RWPE2 (cell line): ENCODE results near the gene TBC1D21.

Experiments used
- ATAC-seq: fragments of 200-7000 bp; cut with Tn5 transposase; 3 replicates; pipeline ENCODE4 v1.9.1; 2021; ENCODE audit warnings: low read depth
- DNase-seq: peaks from one replicate; pipeline ENCODE4 v3.0.0-alpha.2; 2020; ENCODE audit warnings: low spot score
- H3K27ac ChIP-seq: fragments of 450-650 bp; 2 replicates; pipeline ENCODE4 v1.5.1; 2017; ENCODE audit warnings: mild to moderate bottlenecking; ENCODE audit not compliant: poor library complexity, severe bottlenecking
- H3K27me3 ChIP-seq: fragments of 250-450 bp; sonication (Bioruptor Pico); 2 replicates; pipeline ENCODE4 v1.5.1; 2021; ENCODE audit warnings: mild to moderate bottlenecking, moderate library complexity; ENCODE audit not compliant: insufficient read depth, poor library complexity, severe bottlenecking
- H3K36me3 ChIP-seq: fragments of 250-450 bp; sonication (Bioruptor Pico); 2 replicates; pipeline ENCODE4 v1.5.1; 2020; ENCODE audit warnings: low read depth, mild to moderate bottlenecking, moderate library complexity
- H3K4me1 ChIP-seq: fragments of 250-450 bp; sonication (Bioruptor Pico); 2 replicates; pipeline ENCODE4 v1.5.1; 2021; ENCODE audit warnings: mild to moderate bottlenecking, moderate library complexity; ENCODE audit not compliant: insufficient read depth, poor library complexity, severe bottlenecking
- H3K4me3 ChIP-seq: fragments of 250-450 bp; sonication (Bioruptor Pico); 2 replicates; pipeline ENCODE4 v1.5.1; 2021; ENCODE audit warnings: mild to moderate bottlenecking, moderate library complexity; ENCODE audit not compliant: severe bottlenecking
- H3K9me3 ChIP-seq: fragments of 250-450 bp; sonication (Bioruptor Pico); 2 replicates; pipeline ENCODE4 v1.5.1; 2021; ENCODE audit warnings: mild to moderate bottlenecking, moderate library complexity; ENCODE audit not compliant: severe bottlenecking
- TF ChIP-seq, protein P1 (sequence below): fragments of 450-650 bp; IDR thresholded peaks from one replicate; pipeline ENCODE4 v1.5.1; 2017; ENCODE audit warnings: mild to moderate bottlenecking, moderate library complexity; ENCODE audit not compliant: poor library complexity, severe bottlenecking

TBC1D21 gene

DNA sequence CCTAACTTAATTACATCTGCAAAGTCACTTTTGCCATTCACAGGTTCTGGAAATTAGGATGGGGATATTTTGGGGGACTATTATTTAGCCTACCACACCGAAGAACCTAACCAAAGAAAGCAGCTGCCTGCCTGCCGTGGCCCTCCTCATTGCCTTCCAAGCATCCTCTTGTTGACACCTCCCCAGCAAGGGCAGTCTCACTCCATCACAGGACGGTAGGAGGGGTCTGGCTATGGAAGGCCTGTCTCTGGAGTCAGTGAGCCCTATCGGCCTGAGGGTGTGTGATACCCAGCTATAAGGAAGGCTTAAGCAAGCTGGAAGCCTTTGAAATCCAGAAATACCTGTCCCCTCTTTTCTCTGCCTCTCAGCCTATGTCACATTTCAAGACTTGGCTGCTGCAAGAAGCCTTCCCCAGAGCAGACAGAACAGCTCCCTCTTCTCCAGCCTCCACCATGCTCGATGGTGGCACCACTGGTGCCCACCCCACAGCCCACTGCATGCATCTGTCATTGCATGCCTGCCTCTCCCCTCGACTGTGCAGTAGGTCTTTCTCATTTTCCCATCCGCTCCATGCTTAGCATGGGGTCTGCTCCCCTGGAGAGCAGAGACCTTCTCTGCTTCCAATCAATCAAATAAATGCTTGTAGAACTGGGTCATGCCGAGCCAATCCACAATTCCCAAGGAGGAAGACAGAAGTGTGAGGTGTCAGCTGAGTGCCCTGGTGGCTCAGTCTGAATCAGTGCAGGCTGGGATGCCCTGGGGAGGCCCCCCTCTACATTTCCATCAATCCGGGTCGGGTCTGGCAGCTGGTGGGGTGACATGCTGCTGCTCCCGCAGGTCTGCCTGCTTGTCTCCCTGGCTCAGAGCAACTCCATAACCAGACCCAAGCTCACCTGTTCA lies 29.0 kb downstream of the TBC1D21 start:
- TF ChIP-seq, protein P1, sequence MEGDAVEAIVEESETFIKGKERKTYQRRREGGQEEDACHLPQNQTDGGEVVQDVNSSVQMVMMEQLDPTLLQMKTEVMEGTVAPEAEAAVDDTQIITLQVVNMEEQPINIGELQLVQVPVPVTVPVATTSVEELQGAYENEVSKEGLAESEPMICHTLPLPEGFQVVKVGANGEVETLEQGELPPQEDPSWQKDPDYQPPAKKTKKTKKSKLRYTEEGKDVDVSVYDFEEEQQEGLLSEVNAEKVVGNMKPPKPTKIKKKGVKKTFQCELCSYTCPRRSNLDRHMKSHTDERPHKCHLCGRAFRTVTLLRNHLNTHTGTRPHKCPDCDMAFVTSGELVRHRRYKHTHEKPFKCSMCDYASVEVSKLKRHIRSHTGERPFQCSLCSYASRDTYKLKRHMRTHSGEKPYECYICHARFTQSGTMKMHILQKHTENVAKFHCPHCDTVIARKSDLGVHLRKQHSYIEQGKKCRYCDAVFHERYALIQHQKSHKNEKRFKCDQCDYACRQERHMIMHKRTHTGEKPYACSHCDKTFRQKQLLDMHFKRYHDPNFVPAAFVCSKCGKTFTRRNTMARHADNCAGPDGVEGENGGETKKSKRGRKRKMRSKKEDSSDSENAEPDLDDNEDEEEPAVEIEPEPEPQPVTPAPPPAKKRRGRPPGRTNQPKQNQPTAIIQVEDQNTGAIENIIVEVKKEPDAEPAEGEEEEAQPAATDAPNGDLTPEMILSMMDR: no peak
- no peaks in the 10 kb centered on the region for H3K27me3 ChIP-seq
- no peak; the same call in 2 of the 3 replicates for ATAC-seq

DNA sequence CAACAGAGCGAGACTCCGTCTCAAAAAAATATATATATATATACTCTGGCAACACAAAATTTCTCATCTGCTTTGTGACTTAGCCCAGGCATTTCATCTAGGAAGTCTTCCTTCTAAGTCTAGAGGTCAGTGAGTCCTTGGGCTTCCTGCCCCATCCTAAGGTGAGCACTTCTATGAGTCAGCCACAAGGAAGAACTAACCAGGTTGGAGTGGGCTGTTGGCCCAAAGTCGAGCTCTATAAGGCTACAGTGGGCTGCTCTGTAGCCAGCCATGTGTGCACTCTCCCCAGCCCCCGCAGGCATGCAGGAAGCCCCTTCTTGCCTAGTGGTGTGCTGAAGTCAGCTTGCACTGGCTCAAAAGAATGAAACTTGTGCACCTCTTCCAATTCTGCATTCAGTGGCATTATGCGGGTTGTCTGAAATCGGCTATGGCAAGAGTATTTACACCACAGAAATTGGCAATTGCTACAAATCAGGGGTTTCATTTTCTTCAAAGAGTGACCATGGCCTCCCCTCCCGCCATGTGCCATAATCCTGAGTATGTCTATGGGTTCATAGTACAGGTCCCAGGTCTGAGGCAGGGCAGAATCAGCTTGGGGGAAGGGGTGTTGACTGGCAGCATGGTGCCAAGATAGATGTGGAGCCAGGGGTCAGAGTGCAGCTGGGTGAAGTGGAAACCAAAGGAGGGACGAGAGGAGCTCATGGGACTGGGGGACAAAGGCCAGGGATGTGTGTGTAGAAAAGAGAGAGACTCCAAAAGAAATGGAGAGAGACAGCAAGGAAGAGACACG lies 30.9 kb downstream of the TBC1D21 start:
- TF ChIP-seq, protein P1: no peak
- H3K4me1 ChIP-seq: no peaks in the 10 kb centered on the region
- ATAC-seq: no peak
- no peaks in the 10 kb centered on the region for H3K9me3 ChIP-seq
- DNase-seq: no peak
- no peak overlapping the region for H3K27ac ChIP-seq
- H3K4me3 ChIP-seq: no peak overlapping the region
- H3K36me3 ChIP-seq: no peaks in the 10 kb centered on the region
- H3K27me3 ChIP-seq: no peaks in the 10 kb centered on the region

More for the DNA sequence above, 29.0 kb downstream of the TBC1D21 start:
- no peaks in the 10 kb centered on the region for H3K4me1 ChIP-seq
- H3K36me3 ChIP-seq: no peaks in the 10 kb centered on the region
- DNase-seq: no peak
- no peak overlapping the region for H3K27ac ChIP-seq
- no peaks in the 10 kb centered on the region for H3K9me3 ChIP-seq
- no peak overlapping the region for H3K4me3 ChIP-seq

DNA sequence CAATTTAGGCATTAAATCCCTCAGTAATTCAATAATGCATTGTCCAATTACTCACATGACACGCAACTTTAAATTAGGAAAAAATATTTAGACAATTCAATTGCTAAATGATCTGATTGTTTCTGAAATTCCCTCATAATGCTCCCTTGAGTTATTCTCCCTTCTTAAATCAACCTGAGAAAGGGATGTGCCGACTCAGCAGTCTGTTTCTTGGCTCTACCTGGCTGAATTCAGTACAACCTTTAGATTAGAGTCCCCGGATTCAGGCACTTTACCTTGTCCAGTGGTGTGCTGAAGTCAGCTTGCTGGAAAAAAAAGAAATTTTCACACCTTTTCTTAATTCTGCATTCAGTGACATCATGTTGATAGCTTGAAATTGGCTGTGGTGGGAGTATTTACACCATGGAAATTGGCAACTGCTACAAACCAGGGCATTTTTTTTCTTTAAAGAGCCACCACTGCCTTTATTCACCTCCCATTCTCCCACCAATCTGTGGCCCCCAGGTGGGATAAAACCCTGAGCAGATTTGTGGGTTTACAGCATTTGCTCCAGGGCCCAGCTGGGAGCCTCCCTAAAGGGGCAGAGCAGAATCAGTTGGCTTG lies 32.0 kb downstream of the TBC1D21 start:
- no peak for ATAC-seq
- Histone ChIP-seq H3K4me3 (no peak overlapping the region), H3K27ac (no peak overlapping the region), H3K36me3 (no peaks in the 10 kb centered on the region), H3K9me3 (no peaks in the 10 kb centered on the region), H3K4me1 (no peaks in the 10 kb centered on the region), H3K27me3 (no peaks in the 10 kb centered on the region)
- TF ChIP-seq, protein P1: no peak
- no peak for DNase-seq

DNA sequence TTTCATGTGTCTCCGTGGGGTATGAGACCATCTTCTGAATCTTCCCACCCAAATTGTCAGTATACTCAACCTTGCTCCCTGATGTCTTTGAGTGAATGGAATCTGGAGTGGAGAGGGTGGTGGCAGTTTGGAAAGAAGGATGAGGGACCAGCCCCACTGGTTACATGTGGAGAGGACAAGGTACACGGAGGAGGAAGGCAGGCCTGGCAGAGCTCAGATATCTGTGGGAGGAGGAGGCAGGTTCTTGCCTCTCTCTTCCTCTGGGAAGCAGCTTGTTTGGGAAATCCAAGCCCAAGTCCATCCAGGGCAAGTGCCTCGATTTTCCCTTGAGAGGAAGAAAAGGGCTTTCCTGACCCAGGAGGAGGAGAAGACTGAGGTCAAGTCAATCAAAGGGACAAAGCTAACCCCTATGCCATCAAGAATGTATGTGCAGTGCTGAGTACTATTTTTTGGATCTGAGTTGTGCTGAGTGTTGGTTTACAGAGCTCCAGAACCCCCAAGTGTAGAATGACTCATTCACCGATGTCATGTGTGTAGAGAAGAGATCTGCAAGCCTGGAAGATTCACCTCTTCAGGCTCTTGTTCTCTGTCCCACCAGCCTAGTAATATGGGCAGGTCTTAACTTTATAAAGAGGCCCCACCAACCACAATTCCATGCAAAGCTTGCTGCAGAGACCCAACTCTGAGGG lies 33.1 kb downstream of the TBC1D21 start:
- no peaks in the 10 kb centered on the region for H3K4me1 ChIP-seq

More for the DNA sequence above, 33.1 kb downstream of the TBC1D21 start:
- Histone ChIP-seq H3K27ac (no peak overlapping the region), H3K36me3 (no peaks in the 10 kb centered on the region), H3K9me3 (no peaks in the 10 kb centered on the region), H3K27me3 (no peaks in the 10 kb centered on the region), H3K4me3 (no peak overlapping the region)
- ATAC-seq: no peak
- no peak for DNase-seq
- TF ChIP-seq, protein P1: no peak
